ENCODE measurements around the gene SF3B2. TPM values are rescaled to one million over a fixed set of nuclear protein-coding genes. Genes with fewer than 3 reads are reported as not detected.

Gene SF3B2
- polyA plus RNA-seq, 2 of the 4 experiments (the other 2 are of a cell fraction): 108 to 182 TPM

- DNase-seq (ENCODE audit: low read depth in 1 of 2, low spot score in 1 of 2): no peak
- CTCF ChIA-PET: interaction anchor here (1.0 to 11.6 kb wide), 5 partner anchors 9 to 61 kb away, joined by 3 to 121 read pairs (median 5); no protein-coding TSS in a partner anchor
- POLR2A ChIA-PET: interaction anchor here (0.6 kb wide), 1 partner anchor 8 kb away, joined by 3 read pairs; no protein-coding TSS in a partner anchor
- no peak for FAIRE-seq
- peak; percentile 11 to 20; a peak in 4 of 6 replicates for ATAC-seq
- TF ChIP-seq EP300 (IDR thresholded peaks at IDR 0.05) (no peak), GATA3 (IDR thresholded peaks at IDR 0.05; ENCODE audit: borderline replicate concordance) (no peak), SMC3 (IDR thresholded peaks at IDR 0.05) (no peak), CHD4 (IDR thresholded peaks at IDR 0.05; ENCODE audit: borderline replicate concordance) (no peak)
- Histone ChIP-seq H3K4me1 (peaks cover 10% of the 10 kb centered on the region; the same call in 2 of the 3 replicates), H3K4me2 (no peak overlapping the region), H3K9me3 (no peaks in the 10 kb centered on the region), H3K4me3 (no peak overlapping the region), H3K27ac (no peak overlapping the region)
- 61% methylated on average over 4 of the region's 5 CpGs for WGBS (ENCODE audit: missing lambda C conversion rate)
Observed at GRCh38 chr11:66007201-66007634, 44.9 kb upstream of the SF3B2 start.

GRCh38 chr11:66008095-66008467 lies 44.1 kb upstream of the SF3B2 start:
- TF ChIP-seq ZFP36 (IDR thresholded peaks at IDR 0.05; ENCODE audit: borderline replicate concordance, partially characterized antibody): peak; percentile 68
- TF ChIP-seq REST (IDR thresholded peaks at IDR 0.05): no peak
- no peak for TF ChIP-seq PBX3 (IDR thresholded peaks at IDR 0.05)
- TF ChIP-seq FOSB (CRISPR knock-in tag; IDR thresholded peaks at IDR 0.05): no peak
- TF ChIP-seq HOXB13 (CRISPR knock-in tag; IDR thresholded peaks at IDR 0.05; ENCODE audit: low read depth): no peak
- TF ChIP-seq HES2 (IDR thresholded peaks at IDR 0.05): no peak
- TF ChIP-seq CBX8 (IDR thresholded peaks at IDR 0.05): no peak
- no peak for TF ChIP-seq CEBPB (IDR thresholded peaks at IDR 0.05)
- no peak for TF ChIP-seq NR3C1 (IDR thresholded peaks at IDR 0.05)
- WGBS (ENCODE audit: missing lambda C conversion rate): 94% methylated on average over 2 of the region's 2 CpGs
- ChIA-PET POLR2A (no interaction called here), CTCF (interaction anchor here (0.8 to 11.6 kb wide), 8 partner anchors 13 to 124 kb away, joined by 3 to 121 read pairs (median 5); no protein-coding TSS in a partner anchor)
- Histone ChIP-seq H3K9me3 (no peaks in the 10 kb centered on the region), H3K4me2 (no peak overlapping the region), H3K4me1 (peaks cover 10% of the 10 kb centered on the region; the same call in 2 of the 3 replicates), H3K4me3 (no peak overlapping the region), H3K27ac (0 out of 6 replicates have a peak overlapping the region, but pooled peaks of 1 of the 2 experiments have one; percentile 41)
- FAIRE-seq: no peak
- DNase-seq (ENCODE audit: low read depth in 1 of 2, low spot score in 1 of 2): no peak
- no peak; a peak in 2 of 6 replicates for ATAC-seq

GRCh38 chr11:66008468-66009101 lies 43.6 kb upstream of the SF3B2 start:
- no peaks in the 10 kb centered on the region for H3K9me3 ChIP-seq
- peak; percentile 8 to 21; a peak in 5 of 6 replicates for ATAC-seq
- peaks cover 5% of the 10 kb centered on the region; the same call in 2 of the 3 replicates for H3K4me1 ChIP-seq
- H3K4me3 ChIP-seq: no peak overlapping the region
- WGBS (ENCODE audit: missing lambda C conversion rate): 50% methylated on average over 9 of the region's 10 CpGs
- DNase-seq (ENCODE audit: low read depth in 1 of 2, low spot score in 1 of 2): no peak
- ChIA-PET CTCF (interaction anchor here (0.7 to 11.6 kb wide), 10 partner anchors 13 to 354 kb away, joined by 3 to 121 read pairs (median 4); no protein-coding TSS in a partner anchor), POLR2A (no interaction called here)
- H3K27ac ChIP-seq: 0 out of 6 replicates have a peak overlapping the region, but pooled peaks of 1 of the 2 experiments have one; percentile 41
- H3K4me2 ChIP-seq: no peak overlapping the region
- no peak for FAIRE-seq
- TF ChIP-seq MAZ (IDR thresholded peaks at IDR 0.05; ENCODE audit: borderline replicate concordance, low read depth, low read length) (no peak), POLR2A (IDR thresholded peaks at IDR 0.05; ENCODE audit: low read length) (no peak), POLR2AphosphoS2 (conservative IDR thresholded peaks at IDR 0.05; ENCODE audit: low read length) (no peak), EHF (CRISPR knock-in tag; IDR thresholded peaks at IDR 0.05) (no peak), RFX5 (IDR thresholded peaks at IDR 0.05) (no peak), REST (IDR thresholded peaks at IDR 0.05) (no peak), CBX2 (IDR thresholded peaks at IDR 0.05; ENCODE audit: borderline replicate concordance, low read depth) (no peak), CEBPB (IDR thresholded peaks at IDR 0.05) (no peak), HDAC2 (IDR thresholded peaks at IDR 0.05) (no peak), BHLHE40 (IDR thresholded peaks at IDR 0.05; ENCODE audit: low read depth, low read length) (no peak), ZSCAN20 (CRISPR knock-in tag; IDR thresholded peaks at IDR 0.05) (no peak)
- TF ChIP-seq, protein P1, sequence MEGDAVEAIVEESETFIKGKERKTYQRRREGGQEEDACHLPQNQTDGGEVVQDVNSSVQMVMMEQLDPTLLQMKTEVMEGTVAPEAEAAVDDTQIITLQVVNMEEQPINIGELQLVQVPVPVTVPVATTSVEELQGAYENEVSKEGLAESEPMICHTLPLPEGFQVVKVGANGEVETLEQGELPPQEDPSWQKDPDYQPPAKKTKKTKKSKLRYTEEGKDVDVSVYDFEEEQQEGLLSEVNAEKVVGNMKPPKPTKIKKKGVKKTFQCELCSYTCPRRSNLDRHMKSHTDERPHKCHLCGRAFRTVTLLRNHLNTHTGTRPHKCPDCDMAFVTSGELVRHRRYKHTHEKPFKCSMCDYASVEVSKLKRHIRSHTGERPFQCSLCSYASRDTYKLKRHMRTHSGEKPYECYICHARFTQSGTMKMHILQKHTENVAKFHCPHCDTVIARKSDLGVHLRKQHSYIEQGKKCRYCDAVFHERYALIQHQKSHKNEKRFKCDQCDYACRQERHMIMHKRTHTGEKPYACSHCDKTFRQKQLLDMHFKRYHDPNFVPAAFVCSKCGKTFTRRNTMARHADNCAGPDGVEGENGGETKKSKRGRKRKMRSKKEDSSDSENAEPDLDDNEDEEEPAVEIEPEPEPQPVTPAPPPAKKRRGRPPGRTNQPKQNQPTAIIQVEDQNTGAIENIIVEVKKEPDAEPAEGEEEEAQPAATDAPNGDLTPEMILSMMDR (IDR thresholded peaks at IDR 0.05): no peak

Measured in A549 (cell line).